ENCODE data around the gene TEAD2.
A peak's percentile ranks its signal among the peaks of the same experiment; 100 is the strongest.

The TEAD2 gene

DNA sequence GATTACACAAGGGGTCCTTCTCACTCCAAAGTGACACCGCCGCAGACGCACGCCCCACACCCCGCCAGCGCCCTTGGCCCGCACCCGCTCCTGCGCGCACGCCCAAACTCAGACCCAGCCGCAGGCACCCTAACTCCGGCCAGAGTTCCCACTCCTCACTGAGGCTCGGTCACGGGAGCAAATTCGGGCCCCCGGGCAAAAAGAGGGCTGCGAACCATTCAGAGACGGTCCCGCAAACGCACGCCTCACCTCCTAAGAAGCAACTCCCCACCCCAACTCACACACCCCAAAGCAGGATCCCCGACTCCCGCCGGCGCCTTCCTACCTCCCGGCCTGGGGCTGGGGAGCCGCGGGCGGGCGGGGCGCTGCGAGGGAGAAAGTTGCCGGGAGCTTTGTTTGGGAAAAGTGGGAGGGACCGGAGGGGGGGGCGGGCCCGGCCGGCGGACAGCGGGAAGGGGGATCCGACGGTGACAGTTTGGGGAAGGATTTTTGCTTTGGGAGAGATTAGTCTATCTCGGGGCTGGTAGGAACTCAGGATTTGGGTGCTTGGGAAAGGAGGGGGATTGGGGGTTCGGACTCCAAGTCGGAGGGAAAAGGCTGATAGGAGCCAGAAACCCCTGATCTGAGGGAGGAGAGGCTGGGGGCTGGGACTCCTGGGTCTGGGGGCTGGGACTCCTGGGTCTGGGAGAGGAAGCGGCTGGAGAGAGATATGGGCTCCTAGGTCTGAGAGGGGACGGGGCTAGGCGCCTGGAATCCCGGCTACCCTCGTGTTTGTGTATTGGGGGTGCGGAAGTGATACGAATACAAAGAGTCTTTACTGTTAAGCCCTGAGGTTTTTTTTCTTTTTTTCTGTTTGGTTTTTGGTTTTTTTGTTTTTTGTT, at the start of gene TEAD2:
TEAD2 (minus strand) TSS at position 369 of the 881 bp plus-strand sequence. CDS start 2,341 bp downstream, outside the sequence.
- no peak for DNase-seq

DNA sequence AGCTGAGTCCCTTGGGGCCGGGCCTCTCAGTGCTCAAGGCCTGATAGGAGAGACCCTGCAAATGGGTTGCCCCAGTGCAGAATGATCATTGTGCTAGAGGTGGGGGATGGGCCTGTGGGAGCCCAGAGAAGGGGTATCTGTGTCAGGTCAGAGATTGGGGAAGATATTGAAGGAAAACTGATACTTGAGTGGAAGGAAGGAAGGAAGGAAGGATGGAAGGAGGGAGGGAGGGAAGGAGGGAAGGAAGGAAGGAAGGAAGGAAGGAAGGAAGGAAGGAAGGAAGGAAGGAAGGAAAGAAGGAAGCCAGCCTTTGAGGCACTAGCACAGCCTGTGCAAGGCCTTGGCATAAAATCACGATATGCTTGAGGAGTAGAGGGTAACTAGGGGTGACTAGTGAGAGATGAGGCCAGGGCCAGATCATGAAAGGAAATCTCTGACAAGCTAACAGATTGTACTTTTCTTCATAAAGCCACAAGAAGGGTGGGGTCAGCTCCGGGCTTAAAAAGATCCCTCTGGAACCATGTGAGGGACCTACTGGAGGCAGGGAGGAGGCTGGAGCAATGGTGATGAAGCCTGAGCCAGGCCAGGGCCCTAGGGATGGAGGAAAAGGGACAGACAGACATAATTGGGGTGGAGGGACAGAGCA, 49.6 kb upstream of the TEAD2 start:
- DNase-seq = no peak

DNA sequence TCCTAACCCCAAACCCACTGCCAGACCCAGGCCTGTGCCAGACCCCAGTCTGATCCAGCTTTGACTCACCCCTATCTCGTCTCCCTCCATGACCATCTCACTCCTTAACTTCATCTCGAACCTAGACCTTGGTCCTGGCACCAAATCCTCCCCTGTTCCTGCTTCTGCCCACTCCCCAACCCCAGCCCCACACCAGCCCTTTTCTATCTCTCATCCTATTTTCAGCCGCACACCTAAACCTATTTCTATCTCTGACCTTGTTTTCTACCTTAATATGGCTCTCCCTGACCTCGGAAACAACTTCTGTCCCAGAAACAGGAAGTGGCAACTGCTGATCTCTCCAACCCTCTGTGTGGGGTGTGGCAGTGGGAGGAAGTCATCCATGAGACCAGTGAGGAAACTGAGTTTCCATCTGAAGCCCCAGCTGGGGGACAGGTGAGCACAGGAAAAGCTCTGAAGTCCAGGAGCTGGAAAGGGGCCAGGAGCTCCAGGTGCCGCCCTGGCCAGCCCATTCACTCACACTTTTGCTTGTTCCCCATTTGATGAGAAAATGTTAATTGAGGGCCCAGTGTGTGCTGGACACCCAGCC, 47.3 kb upstream of the TEAD2 start:
- DNase-seq = peak in 1 of 2 experiments; percentile 35

DNA sequence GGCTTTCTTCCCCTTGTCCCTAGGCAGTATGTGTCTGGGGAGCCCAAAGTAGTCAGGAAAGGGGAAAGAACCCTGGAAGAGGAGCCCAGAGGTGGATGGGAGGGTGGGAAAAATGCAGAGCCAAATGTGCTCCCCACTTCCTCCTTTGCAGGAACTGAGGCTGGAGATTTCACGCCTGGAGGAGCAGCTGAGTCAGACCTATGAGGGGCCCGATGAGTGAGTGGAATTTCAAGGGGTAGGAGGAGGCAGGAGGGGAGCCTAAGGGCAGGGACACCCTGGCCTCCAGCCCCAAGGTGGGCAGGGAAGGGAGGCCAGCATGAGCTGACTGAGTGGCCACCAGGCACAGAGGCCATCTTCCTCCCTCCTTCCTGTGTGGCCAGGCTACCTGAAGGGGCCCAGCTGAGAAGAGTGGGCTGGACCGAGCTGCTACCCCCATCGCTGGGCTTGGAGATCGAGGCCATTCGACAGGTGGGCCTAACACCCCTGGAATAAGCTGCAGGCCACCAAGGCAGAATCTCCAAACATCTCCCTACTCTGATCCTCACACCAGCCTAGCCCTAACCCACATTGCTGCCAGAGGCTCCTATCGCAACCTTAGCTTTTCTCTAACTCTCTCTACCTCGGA, 46.7 kb upstream of the TEAD2 start:
- DNase-seq = no peak

DNA sequence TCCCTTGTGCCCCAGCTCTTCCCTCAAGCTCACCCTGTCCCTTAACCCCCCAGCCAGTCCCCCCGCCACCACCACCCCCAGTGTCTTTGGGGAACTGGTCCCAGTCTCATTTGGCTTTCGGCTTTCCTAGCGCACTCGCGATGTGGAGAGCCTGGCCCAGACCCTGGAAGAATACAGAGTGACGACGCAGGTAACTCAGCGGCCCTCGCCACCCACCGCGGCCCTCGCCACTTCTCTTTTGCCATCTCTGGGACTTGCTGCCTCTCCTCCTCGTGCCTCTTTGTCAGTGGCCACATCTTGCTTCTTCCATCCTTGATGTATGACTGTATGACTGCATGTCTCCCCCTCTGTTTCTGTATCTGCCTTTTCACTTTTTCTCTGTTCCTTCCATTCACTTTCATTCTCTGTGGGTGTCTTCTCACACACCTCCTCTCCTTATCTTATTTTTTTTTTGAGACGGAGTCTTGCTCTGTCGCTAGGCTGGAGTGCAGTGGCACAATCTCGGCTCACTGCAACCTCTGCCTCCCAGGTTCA, 45.3 kb upstream of the TEAD2 start:
- DNase-seq = no peak

DNA sequence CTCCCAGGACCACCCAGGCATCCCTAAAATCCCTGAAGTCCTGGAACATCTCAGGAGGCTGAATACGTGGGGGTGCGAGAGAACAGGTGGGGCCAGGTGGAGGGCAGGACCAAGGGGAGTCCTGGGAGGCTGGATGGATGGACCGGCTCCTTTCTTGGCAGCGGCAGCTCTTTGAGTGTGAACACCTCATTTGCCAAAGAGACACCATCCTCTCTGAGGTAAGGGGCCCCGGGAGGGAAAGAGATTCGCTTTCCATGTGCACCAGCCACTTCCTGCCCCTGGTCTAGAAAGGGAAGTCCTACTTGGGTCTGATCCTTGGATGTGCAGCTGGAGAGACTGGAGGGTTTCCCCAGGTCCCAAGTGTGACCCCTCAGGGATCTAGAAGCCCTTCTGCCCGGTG, 44.9 kb upstream of the TEAD2 start:
- no peak for DNase-seq

DNA sequence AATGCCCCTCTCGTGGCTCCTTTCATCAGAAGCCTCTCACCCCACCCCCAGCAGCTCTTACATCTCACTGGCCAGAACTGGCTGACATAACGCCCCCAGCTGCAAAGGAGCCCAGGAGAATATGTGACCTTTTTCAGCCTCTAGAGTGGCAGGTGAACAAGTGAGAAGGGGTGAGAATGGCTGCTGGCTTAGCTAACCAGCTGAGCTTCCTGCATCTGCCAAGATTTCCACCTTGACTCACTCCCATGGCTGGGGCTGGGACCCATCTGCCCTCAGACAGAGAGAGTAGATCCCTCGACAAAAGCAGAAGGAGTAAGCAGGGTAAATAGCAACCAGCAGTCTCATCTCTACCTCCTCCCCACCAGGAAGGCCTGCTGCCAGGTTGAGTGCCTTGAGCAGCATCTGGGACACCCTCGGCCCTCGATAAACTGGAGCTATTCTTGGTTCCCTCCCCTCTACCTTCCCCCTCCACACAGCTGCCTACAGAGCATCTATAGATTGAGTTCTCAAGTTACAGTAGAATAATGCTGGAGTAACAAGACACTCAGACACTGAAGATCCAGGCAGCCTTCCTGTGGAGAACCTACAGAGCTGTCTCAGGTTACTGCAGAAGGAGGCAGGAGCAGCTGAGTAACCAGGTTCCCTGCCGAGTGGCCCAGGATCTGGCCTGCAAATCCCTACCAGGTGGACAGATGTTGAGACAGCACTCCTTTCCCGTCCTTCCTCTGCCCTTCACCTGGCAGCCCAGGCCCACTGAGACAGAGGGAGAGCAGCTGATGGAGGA, 41.4 kb upstream of the TEAD2 start:
- no peak for DNase-seq

DNA sequence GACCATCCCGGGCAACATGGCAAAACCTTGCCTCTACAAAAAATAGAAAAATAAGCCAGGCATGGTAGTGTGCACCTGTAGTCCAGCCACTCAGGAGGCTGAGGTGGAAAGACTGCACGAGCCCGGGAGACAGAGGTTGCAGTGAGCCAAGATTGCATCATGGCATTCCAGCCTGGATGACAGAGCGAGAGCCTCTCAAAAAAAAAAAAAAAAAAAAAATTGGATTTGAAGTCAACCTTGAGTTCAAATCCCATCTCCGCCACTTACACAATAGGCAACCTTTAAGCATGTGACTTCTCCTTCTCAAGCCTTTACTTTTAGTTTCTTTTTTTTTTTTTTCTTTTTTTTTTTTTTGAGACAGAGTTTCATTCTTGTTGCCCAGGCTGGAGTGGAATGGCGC, 37.8 kb upstream of the TEAD2 start:
- DNase-seq = no peak

DNA sequence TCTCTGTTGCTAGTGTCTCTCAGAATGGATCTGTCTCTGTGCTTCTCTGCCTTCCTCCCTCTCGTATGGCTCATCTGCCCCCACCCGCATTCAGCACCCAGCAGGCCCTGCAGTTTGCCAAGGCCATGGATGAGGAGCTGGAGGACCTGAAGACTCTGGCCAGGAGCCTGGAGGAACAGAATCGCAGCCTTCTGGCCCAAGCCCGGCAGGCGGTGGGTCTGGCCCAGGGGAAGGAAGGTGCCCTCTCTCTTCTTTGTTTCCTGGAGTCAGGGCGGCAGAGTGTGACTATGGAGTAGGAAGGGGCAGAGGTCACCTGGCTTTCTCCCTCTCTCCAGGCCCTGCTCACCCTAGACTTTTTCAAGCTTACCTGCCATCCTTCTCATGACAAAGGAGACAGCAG, 36.7 kb upstream of the TEAD2 start:
- DNase-seq = no peak

DNA sequence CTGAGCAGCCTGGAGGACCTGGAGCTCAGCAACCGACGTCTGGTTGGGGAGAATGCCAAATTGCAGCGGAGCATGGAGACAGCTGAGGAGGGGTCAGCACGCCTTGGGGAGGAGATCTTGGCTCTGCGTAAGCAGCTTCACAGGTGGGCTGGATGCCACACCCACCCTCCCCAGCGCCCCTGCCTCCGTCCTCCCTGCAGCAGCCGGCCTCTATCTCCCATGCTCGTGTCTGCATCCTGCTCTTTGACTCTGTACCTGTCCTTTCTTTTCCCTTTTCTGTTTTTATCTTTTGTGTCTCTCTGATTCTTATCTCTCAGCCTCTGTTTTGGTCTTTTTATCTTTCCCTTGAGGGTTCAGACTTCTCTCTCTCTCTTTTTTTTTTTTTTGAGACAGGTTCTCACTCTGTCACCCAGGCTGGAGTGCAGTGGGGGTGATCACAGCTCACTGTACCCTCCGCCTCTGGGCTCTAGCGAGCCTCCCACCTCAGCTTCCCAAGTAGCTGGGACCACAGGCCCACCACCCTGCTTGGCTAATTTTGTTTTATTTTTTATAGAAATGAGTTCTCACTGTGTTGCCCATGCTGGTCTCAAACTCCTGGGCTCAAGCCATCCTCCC, 35.9 kb upstream of the TEAD2 start:
- DNase-seq = no peak

DNA sequence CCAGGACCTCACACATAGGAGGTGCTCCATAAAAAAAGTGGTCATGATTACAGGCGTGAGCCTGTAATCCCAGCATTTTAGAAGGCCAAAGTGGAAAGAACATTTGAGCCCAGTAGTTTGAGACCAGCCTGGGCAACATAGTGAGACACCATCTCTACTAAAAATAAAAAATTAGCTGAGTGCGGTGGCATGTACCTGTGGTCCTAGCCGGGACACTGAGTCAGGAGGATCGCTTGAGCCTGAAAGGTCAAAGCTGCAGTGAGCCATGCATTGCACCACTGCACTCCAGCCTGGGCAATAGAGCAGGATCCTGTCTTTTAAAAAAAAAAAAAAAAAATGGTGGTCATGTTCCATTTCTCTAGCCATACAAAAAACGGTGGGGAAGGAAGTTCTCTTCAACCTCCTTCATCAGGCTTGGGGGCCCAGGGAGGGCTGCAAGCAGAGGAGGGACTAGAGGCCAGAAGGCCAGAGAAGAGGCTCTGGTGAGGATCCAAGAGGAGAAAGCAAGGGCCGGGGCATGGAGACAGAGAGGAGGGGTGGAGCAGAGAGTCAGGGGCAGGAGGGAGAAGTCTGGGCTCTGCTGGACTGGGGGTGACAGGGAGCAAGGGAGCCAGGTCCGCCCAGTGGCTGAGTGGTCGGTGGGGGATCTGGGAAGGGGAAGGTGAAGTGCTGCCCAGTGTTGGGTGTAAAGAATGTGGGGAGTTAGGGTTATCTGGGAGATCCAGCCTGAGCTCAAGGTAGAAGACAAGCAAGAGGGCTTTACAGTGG, 34.7 kb upstream of the TEAD2 start:
- DNase-seq = no peak

DNA sequence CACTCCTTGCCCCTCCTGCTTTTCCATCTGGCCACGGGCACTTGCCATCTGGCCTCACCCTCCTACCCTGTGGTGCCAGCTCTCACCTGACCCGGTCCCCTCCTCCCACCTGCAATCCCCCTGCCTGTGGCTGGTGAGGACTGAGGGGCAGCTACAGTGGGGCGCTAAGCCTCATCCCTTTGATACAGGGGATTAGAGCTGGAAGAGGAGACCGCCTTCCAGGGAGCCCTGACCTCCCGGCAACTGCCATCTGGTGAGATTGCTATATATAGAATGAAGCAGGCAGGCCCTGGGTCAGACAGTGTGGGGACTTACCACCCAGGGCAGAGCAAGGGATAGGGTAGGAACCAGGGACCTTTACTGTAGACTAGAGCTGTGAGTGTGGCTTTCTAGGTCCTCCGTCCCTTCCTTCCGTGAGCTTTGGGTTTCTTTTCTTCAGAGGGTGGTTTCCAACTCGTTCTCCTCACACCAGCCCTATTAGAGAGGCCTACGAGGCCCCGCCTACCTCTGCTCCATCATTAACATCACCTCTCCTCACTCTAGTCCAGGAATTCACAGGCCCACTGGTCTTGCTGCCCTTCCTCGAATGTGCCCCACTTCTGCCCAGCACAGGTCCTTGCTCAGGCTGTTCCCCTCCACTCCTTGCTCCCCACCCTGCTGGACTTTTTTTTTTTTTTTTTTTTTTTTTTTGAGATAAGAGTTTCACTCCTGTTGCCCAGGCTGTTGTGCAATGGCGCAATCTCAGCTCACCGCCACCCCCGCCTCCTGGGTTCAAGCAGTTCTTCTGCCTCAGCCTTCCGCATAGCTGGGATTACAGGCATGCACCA, 33.6 kb upstream of the TEAD2 start:
- DNase-seq = no peak

DNA sequence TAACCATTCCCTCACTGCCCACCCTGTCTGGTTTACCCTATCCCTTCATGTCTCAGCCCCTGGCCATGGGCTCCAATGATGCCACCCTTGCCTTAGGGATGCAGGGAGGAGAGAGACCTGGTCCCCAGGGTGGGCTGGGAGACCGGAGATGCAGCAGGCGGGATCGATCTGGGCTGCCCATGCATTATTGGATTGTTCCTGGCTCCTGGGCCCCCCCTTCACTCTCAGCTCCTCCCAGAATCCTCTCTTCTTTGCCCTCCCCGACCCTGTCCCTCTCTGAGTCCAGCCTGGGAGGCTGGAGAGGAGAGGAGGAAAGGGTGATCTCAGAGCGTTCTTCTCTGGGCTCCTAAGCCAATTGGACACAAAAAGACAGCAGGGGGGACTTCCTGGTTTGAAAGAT, 31.7 kb upstream of the TEAD2 start:
- no peak for DNase-seq

DNA sequence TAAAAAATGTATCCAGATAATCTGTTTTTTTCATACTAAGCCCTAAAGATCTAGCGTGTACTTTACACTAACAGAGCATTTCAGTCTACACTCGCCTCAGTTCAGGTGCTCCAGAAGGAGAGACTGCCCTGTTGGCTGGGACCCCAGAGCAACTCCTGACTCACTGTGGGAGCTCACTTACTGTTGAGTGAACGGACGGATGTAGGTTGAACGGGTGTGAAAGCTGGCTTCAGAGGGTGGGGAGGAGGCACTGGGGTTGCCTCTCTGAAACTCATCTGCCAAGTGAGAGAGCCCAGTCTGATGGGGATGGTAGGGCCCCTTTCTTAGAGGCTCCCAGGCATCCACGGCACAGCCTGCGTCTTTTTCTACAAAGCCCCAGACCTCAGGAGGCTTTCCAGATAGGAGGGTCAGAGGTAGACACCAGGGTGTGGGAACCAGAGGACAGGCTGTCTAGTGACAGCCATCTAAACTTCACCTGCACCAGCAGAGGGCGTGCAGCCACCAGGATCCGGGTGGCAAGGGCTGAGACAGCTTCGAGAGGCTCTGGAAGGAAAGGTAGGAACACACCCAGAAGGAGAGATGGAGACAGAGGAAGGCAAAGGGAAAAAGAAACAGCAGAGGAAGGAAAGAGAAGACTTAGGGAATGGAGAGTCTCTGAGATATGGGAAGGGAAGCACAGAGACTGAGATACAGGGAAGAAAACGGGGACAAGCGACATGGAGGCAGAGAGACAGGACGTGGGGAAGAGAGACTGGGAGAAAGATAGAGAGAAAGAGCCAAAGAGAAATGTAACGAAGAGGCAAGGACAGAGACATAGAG, 29.6 kb upstream of the TEAD2 start:
- DNase-seq = peak; percentile 80 to 84

DNA sequence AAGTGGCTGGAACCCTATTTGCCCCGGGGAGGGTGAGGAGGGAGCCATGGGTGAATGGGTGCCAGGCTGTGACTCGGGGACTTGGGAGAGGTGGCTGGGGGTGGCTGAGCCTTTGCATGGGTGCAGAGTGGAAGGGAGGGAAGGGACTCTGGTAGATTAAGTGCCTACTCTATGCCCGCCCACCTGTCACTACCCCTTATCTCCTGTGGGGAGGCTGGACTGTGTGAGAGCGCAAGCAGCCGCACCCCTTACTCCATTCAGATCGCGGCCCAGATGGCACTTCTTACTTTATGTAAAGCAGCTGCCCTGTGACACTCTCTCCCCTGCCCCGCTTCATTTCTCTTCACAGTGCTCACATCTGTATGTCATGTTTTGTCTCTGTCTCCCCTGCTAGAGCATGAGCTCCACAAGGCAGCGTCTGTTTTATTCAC, 28.7 kb upstream of the TEAD2 start:
- no peak for DNase-seq

DNA sequence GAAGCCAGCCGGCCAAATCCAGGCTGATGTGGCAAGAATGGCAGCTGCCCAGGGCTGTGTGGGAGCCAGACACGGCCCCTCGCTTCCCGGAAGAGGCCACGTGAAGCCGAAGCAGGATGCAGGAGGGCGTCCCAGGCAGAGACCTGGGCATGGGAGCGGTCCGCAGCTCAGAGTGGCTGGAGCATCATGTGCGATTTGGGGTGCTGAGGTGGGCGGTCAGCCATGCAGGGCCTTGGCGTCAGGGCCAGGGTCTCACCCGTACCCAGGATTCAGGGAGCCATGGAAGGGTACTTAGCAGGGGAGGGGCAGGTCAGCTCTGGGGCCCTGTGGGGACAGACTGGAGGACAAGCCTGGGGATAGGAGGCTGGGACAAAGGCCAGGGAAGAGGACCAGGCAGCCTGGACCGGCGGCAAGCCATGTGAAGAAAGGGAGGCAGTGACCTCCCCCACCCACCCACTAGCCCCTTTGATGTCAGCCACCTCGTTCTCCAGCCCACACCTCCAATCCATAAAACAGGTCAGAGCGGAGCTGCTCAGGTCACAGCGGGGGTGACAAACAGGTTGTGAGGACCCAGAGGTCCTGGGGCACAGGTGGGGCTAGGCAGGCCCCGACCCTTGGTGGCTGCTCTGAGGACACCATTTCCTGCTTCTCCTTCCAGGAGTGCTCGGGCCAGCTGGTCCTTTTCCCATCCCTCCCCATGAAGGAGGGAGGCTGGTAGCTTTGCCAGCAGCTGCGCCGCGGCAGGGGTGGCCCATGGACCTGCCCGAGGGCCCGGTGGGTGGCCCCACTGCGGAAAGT, 28.1 kb upstream of the TEAD2 start:
- no peak for DNase-seq

DNA sequence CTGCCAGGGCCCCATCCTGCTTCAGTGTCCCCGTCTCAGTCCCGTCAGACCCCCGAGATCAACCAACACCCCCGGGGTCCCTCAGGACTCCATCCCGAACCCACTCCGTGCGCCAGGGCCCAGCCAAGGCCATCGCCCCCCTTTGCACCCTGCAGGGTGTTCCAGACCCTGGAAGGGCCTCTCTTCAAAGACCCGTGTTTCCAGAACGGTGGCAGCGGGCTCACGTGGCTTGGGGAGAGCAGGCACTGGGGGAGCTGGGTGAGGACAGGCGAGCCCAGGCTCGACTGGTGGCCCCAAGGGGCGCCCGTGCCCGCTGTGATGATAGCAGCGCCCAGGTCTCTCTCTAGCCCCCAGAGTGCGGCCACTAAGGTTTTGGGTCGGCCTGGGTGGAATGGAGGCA, 27.2 kb upstream of the TEAD2 start:
- DNase-seq = no peak

DNA sequence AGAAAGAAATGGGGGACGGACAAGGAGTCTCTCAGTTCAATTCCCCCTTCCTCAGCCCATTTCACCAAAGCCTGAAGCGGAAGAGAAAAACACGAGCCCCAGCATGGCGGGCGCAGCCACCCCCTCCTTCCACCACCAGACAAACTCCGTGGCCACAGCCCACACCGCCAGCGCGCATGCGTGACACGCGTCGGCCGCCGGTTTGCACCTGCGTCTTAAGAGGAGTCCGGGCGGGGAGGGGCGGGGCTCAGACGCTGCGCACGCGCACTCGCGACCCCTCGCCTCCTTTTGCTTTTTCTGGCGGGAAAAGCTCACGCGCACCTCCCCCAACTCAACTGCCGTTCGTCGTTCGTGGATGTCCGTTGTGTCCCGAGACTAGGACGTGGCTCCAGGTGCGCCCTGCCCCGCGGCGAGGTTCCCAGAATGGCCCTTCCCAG, 25.7 kb upstream of the TEAD2 start, which contains the start of gene KASH5:
KASH5 (plus strand) TSS at position 314 of the 437 bp plus-strand sequence. CDS start 2,635 bp downstream, outside the sequence.
- DNase-seq = peak; percentile 80 to 81
